ENCODE measurements around the gene AGRP. TPM values are rescaled to one million over a fixed set of nuclear protein-coding genes. Genes with fewer than 3 reads are reported as not detected.
A peak's percentile ranks its signal among the peaks of the same experiment; 100 is the strongest.
"Not testable (repeated sequence)": the region's sequence is repeated elsewhere in the genome, so short reads cannot be mapped to it uniquely, and the experiment has no call there.

The AGRP gene
- total and polyA plus RNA-seq, 5 donors: not detected

- 50% methylated on average over 4 of the region's 4 CpGs for WGBS
- H3K27ac ChIP-seq (ENCODE audit: low read length): no peak overlapping the region
- intact Hi-C loops (cut with DNase I): loop anchor here in 1 of 4 donors (10.0 kb wide), 1 partner anchor 94 kb away; no protein-coding TSS in a partner anchor
- no peaks in the 10 kb centered on the region for H3K4me1 ChIP-seq (ENCODE audit: control insufficient read depth, insufficient read depth, low read length)
- H3K9me3 ChIP-seq (ENCODE audit: control insufficient read depth, low read length): no peaks in the 10 kb centered on the region
- no peak overlapping the region for H3K4me3 ChIP-seq (ENCODE audit: low read length)
- H3K27me3 ChIP-seq (ENCODE audit: control insufficient read depth, insufficient read depth): no peaks in the 10 kb centered on the region
- ATAC-seq: no peak
- DNase-seq: no peak
Measured at GRCh38 chr16:67519242-67519641, 35.9 kb upstream of the AGRP start.

- 78% methylated on average over 8 of the region's 8 CpGs for WGBS
Measured at GRCh38 chr16:67518676-67519075, 35.3 kb upstream of the AGRP start.

DNA sequence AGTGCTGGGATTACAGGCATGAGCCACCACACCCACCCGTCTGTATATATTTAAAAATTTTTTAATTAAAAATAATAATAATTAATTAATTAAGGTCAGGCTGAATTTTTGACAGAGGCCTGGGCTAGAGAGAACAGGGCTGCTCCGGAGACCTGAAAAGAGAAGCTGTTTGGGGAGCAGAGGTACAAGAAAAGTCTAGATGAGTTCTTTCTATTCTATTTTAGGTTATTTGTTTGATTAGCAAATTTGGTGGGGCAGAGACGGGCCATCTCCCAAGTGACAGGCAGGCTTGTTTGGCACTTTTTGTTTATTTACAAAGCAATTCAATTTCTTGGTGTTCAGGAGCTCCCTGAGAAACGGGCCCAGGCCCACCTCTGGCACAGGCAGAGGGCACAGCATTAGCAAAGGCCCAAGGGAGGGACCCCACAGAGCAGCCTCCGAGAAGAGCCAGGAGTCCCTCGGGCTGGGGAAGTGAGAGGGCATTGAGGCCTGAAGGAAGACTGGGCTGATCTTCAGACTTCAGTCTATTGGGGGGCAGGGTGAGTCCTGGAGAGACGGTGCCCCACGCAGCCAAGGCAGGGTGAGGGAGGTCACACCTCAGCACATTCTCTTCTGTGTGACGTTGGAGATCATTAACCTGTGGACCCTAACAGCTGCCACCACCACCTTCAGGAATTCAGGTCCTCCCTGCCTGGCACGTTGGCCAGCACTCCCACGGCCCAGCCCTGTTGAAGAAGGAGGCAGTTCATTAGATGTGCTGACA lies 34.5 kb upstream of the AGRP start:
- H3K9me3 ChIP-seq (ENCODE audit: control insufficient read depth, low read length): no peaks in the 10 kb centered on the region
- H3K4me1 ChIP-seq (ENCODE audit: control insufficient read depth, insufficient read depth, low read length): no peaks in the 10 kb centered on the region
- intact Hi-C loops (cut with DNase I): loop anchor here in 1 of 4 donors (10.0 kb wide), 1 partner anchor 93 kb away; no protein-coding TSS in a partner anchor
- H3K4me3 ChIP-seq (ENCODE audit: low read length): no peak overlapping the region
- 74% methylated on average over 11 of the region's 11 CpGs for WGBS
- H3K27me3 ChIP-seq (ENCODE audit: control insufficient read depth, insufficient read depth): no peaks in the 10 kb centered on the region
- H3K27ac ChIP-seq (ENCODE audit: low read length): no peak overlapping the region
- DNase-seq (no peak), ATAC-seq (no peak)

More at GRCh38 chr16:67518676-67519075, 35.3 kb upstream of the AGRP start:
- H3K27me3 ChIP-seq (ENCODE audit: control insufficient read depth, insufficient read depth): no peaks in the 10 kb centered on the region
- H3K9me3 ChIP-seq (ENCODE audit: control insufficient read depth, low read length): no peaks in the 10 kb centered on the region
- intact Hi-C loops (cut with DNase I): loop anchor here in 1 of 4 donors (10.0 kb wide), 1 partner anchor 94 kb away; no protein-coding TSS in a partner anchor
- no peak overlapping the region for H3K4me3 ChIP-seq (ENCODE audit: low read length)
- DNase-seq: no peak
- H3K4me1 ChIP-seq (ENCODE audit: control insufficient read depth, insufficient read depth, low read length): no peaks in the 10 kb centered on the region
- no peak for ATAC-seq
- no peak overlapping the region for H3K27ac ChIP-seq (ENCODE audit: low read length)

- no peaks in the 10 kb centered on the region for H3K4me1 ChIP-seq (ENCODE audit: control insufficient read depth, insufficient read depth, low read length)
- H3K9me3 ChIP-seq (ENCODE audit: control insufficient read depth, low read length): no peaks in the 10 kb centered on the region
- no peak overlapping the region for H3K27ac ChIP-seq (ENCODE audit: low read length)
- no peaks in the 10 kb centered on the region for H3K27me3 ChIP-seq (ENCODE audit: control insufficient read depth, insufficient read depth)
- no peak overlapping the region for H3K4me3 ChIP-seq (ENCODE audit: low read length)
- intact Hi-C loops (cut with DNase I): loop anchor here in 1 of 4 donors (10.0 kb wide), 1 partner anchor 92 kb away; no protein-coding TSS in a partner anchor
- no peak for ATAC-seq
- 76% methylated on average over 3 of the region's 3 CpGs for WGBS
- DNase-seq: no peak
Measured at GRCh38 chr16:67517155-67517445, 33.8 kb upstream of the AGRP start.

- intact Hi-C loops (cut with DNase I): loop anchor here in 1 of 4 donors (10.0 kb wide), 1 partner anchor 92 kb away; no protein-coding TSS in a partner anchor
- Histone ChIP-seq H3K4me3 (ENCODE audit: low read length) (no peak overlapping the region), H3K9me3 (ENCODE audit: control insufficient read depth, low read length) (no peaks in the 10 kb centered on the region), H3K4me1 (ENCODE audit: control insufficient read depth, insufficient read depth, low read length) (no peaks in the 10 kb centered on the region), H3K27me3 (ENCODE audit: control insufficient read depth, insufficient read depth) (no peaks in the 10 kb centered on the region), H3K27ac (ENCODE audit: low read length) (no peak overlapping the region)
- DNase-seq (no peak), ATAC-seq (no peak)
- 75% methylated on average over 12 of the region's 12 CpGs for WGBS
Measured at GRCh38 chr16:67516296-67517154, 33.2 kb upstream of the AGRP start.

DNA sequence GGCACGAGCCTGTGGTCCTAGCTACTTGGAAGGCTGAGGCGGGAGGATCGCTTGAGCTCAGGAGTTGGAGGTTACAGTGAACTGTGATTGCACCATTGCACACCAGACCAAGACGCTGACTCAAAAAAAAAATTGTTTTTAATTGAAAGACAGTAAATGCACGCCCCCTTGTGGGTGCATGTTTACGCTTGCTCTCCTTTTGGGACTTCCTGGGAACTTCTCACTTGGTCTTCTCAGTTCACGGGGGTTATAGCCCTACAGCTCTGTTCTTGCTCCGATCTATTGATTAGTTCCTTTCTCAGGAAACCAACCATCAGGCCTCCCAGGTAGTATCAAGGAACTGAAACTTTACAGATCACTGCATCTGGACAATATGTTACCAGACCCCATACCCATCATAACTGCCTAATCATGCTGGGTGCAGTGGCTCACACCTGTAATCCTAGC lies 31.1 kb upstream of the AGRP start:
- ATAC-seq: peak; percentile 53 to 59
- 6% methylated on average over 8 of the region's 8 CpGs for WGBS
- intact Hi-C loops (cut with DNase I): loop anchor here in 1 of 4 donors (10.0 kb wide), 1 partner anchor 90 kb away; no protein-coding TSS in a partner anchor

GRCh38 chr16:67513892-67514291 lies 30.5 kb upstream of the AGRP start:
- WGBS: 95% methylated on average over 1 of the region's 1 CpG
- H3K27ac ChIP-seq (ENCODE audit: low read length); DNase-seq; H3K9me3 ChIP-seq (ENCODE audit: control insufficient read depth, low read length); H3K4me1 ChIP-seq (ENCODE audit: control insufficient read depth, insufficient read depth, low read length); ATAC-seq; H3K4me3 ChIP-seq (ENCODE audit: low read length); H3K27me3 ChIP-seq (ENCODE audit: control insufficient read depth, insufficient read depth): not testable (repeated sequence)
- intact Hi-C loops (cut with DNase I): loop anchor here in 1 of 4 donors (10.0 kb wide), 1 partner anchor 89 kb away; no protein-coding TSS in a partner anchor

More for the DNA sequence above, 31.1 kb upstream of the AGRP start:
- no peaks in the 10 kb centered on the region for H3K9me3 ChIP-seq (ENCODE audit: control insufficient read depth, low read length)
- no peaks in the 10 kb centered on the region for H3K27me3 ChIP-seq (ENCODE audit: control insufficient read depth, insufficient read depth)
- peak; percentile 84 to 93 (median 87) for DNase-seq
- no peak overlapping the region for H3K4me3 ChIP-seq (ENCODE audit: low read length)
- H3K4me1 ChIP-seq (ENCODE audit: control insufficient read depth, insufficient read depth, low read length): no peaks in the 10 kb centered on the region
- H3K27ac ChIP-seq (ENCODE audit: low read length): no peak overlapping the region

GRCh38 chr16:67509016-67509415 lies 25.7 kb upstream of the AGRP start:
- intact Hi-C loops (cut with DNase I): no loop called here
- ATAC-seq: no peak
- H3K9me3 ChIP-seq (ENCODE audit: control insufficient read depth, low read length): no peaks in the 10 kb centered on the region
- no peaks in the 10 kb centered on the region for H3K27me3 ChIP-seq (ENCODE audit: control insufficient read depth, insufficient read depth)
- H3K27ac ChIP-seq (ENCODE audit: low read length): no peak overlapping the region
- 89% methylated on average over 4 of the region's 4 CpGs for WGBS
- H3K4me1 ChIP-seq (ENCODE audit: control insufficient read depth, insufficient read depth, low read length): no peaks in the 10 kb centered on the region
- no peak for DNase-seq
- no peak overlapping the region for H3K4me3 ChIP-seq (ENCODE audit: low read length)

GRCh38 chr16:67506468-67506867 lies 23.1 kb upstream of the AGRP start:
- ATAC-seq: no peak
- WGBS: 57% methylated on average over 8 of the region's 8 CpGs
- no peak overlapping the region for H3K27ac ChIP-seq (ENCODE audit: low read length)
- intact Hi-C loops (cut with DNase I): no loop called here
- no peak for DNase-seq
- H3K4me1 ChIP-seq (ENCODE audit: control insufficient read depth, insufficient read depth, low read length): no peaks in the 10 kb centered on the region
- H3K9me3 ChIP-seq (ENCODE audit: control insufficient read depth, low read length): no peaks in the 10 kb centered on the region
- no peak overlapping the region for H3K4me3 ChIP-seq (ENCODE audit: low read length)
- no peaks in the 10 kb centered on the region for H3K27me3 ChIP-seq (ENCODE audit: control insufficient read depth, insufficient read depth)

DNA sequence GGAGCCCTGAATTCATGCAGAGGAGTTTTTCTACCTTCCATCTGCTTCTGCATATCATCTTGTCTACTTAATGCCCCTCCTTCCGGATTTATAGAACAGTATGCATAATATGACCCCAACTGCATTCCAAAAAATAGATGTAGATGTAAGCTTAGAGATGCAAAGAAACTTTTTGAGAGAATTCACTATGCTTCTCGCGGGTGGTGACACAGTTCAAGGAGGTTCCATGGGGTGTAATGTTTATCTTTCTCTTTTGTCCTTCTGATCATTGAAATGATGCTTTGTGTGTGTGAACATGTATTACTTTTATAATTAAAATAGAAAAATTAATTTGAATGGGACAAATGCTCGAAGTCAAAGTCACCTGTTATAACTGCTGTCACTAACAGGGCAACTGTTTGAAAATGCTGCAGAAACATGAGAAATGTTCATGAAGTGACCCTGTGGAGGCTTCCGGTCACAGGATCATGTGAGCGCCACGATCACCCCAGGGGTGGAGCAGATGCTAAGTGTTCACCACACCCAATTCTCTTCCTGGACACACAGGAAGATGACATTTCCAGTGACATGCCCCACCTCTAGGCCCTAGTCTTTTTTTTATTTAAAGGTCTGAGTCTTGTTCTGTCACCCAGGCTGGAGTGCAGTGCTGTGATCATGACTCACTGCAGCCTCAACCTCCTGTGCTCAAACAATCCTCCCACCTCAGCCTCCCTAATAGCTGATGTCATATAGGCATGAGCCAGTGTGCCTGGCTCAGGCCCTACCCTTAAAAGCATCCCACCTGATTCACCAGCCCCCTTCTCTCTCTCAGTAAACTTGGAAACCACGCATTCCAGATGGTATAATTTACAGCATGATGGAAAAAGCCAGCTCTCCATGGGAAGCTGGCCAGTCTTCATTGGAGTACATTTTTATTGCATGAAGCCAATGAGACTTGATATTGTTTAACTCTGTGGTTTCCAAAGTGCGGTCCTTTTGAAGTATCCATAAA lies 21.0 kb upstream of the AGRP start:
- DNase-seq: peak; percentile 66 to 82 (median 79)
- H3K27ac ChIP-seq (ENCODE audit: low read length): peak overlapping the region; percentile 47
- H3K27me3 ChIP-seq (ENCODE audit: control insufficient read depth, insufficient read depth): no peaks in the 10 kb centered on the region
- intact Hi-C loops (cut with DNase I): no loop called here
- H3K4me3 ChIP-seq (ENCODE audit: low read length): no peak overlapping the region
- peak; percentile 86 to 95 for ATAC-seq
- WGBS: 66% methylated on average over 9 of the region's 9 CpGs
- H3K9me3 ChIP-seq (ENCODE audit: control insufficient read depth, low read length): no peaks in the 10 kb centered on the region
- no peaks in the 10 kb centered on the region for H3K4me1 ChIP-seq (ENCODE audit: control insufficient read depth, insufficient read depth, low read length)
